ENCODE results near the gene IL17F.

DNA sequence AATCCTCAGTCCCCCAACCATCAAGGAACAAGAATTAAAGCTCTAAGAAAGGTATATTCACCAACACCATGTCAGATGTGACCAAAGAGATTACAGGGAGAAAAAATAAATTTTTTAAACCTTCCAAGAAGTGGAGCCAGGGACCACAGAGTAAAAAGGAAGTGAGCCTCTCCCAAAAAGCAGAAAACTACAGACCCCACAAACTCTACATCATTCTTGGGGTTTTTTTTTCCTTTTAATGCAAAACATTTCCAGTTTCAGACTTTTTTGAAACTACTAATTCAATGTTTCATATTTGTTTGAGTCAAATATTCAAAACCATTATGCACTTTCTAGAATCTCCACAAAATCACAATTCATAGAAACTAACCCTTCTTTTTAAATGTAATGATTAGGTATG lies 6.8 kb upstream of the IL17F start:
- TF ChIP-seq, protein P1, sequence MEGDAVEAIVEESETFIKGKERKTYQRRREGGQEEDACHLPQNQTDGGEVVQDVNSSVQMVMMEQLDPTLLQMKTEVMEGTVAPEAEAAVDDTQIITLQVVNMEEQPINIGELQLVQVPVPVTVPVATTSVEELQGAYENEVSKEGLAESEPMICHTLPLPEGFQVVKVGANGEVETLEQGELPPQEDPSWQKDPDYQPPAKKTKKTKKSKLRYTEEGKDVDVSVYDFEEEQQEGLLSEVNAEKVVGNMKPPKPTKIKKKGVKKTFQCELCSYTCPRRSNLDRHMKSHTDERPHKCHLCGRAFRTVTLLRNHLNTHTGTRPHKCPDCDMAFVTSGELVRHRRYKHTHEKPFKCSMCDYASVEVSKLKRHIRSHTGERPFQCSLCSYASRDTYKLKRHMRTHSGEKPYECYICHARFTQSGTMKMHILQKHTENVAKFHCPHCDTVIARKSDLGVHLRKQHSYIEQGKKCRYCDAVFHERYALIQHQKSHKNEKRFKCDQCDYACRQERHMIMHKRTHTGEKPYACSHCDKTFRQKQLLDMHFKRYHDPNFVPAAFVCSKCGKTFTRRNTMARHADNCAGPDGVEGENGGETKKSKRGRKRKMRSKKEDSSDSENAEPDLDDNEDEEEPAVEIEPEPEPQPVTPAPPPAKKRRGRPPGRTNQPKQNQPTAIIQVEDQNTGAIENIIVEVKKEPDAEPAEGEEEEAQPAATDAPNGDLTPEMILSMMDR (IDR thresholded peaks at IDR 0.05) = no peak
- TF ChIP-seq POLR2A (IDR thresholded peaks at IDR 0.05) = no peak
- TF ChIP-seq POLR2AphosphoS5 (IDR thresholded peaks at IDR 0.05) = no peak
- TF ChIP-seq EP300 (IDR thresholded peaks at IDR 0.05) = no peak
